Endothelial cell of umbilical vein (primary cell): ENCODE data around the gene PRKG1. TPM values are rescaled to one million over a fixed set of nuclear protein-coding genes. Genes with fewer than 3 reads are reported as not detected.

ENCODE experiments used
- BruUV-seq: library from RNA; stranded (reverse); fragments of 400-500 nt; replicated peaks from 2 replicates; lab custom pipeline; 2021; lab: Mats Ljungman, UMichigan
- CTCF ChIA-PET: fragments of 300-600, 350-600 bp; sonication (Branson Sonifier 250); formaldehyde crosslinking; loops from one replicate; lab custom pipeline; 2021; ENCODE audit warnings: antibody characterized with exemption, inconsistent platforms; lab: Charles Lee
- POLR2A ChIA-PET: fragments of 300-600, 350-600 bp; sonication (Branson Sonifier 250); formaldehyde crosslinking; loops from one replicate; lab custom pipeline; 2021; ENCODE audit warnings: antibody characterized with exemption, inconsistent platforms; lab: Charles Lee
- DNase-seq: peaks from one replicate; pipeline ENCODE4 v3.0.0-alpha.2; 2011; ENCODE audit warnings: low read depth, low spot score
- FAIRE-seq: peaks from 2 replicates; lab custom pipeline; 2011; peaks lifted over from hg19 to GRCh38; lab: Jason Lieb, UNC
- H2AFZ ChIP-seq: 2 replicates; pipeline ENCODE4 v1.6.0; 2012; ENCODE audit warnings: low read depth, low read length, control low read depth, inconsistent platforms
- H3K27ac ChIP-seq: 2 replicates; pipeline ENCODE4 v1.5.1; 2011; ENCODE audit warnings: low read depth, mild to moderate bottlenecking, control low read depth, low read length, moderate library complexity; ENCODE audit not compliant: insufficient read depth
- H3K27me3 ChIP-seq, 2 experiments: 2 replicates each; pipeline versions ENCODE4 v1.6.0 to v1.6.1; 2011; ENCODE audit warnings: low read length in 2 of 2, mixed read lengths in 1 of 2; ENCODE audit not compliant: control insufficient read depth in 2 of 2, insufficient read depth in 2 of 2
- H3K36me3 ChIP-seq, 2 experiments: 2 replicates in 1 of 2; 3 replicates in 1 of 2; pipeline ENCODE4 v1.5.1; 2011; ENCODE audit warnings: low read length in 2 of 2, mild to moderate bottlenecking in 1 of 2, moderate library complexity in 1 of 2; ENCODE audit not compliant: control insufficient read depth in 2 of 2, insufficient read depth in 2 of 2; ENCODE audit errors: extremely low read depth in 1 of 2
- H3K4me1 ChIP-seq: 3 replicates; pipeline ENCODE4 v1.5.1; 2011; ENCODE audit warnings: mild to moderate bottlenecking, low read length; ENCODE audit not compliant: control insufficient read depth, insufficient read depth; ENCODE audit errors: extremely low read depth
- H3K4me2 ChIP-seq: 2 replicates; pipeline ENCODE4 v1.6.1; 2011; ENCODE audit warnings: low read length, control low read depth, mixed read lengths; ENCODE audit not compliant: insufficient read depth
- H3K4me3 ChIP-seq, 3 experiments: fragments of 200-600 bp in 1 of 3; sonication (generic), shearing (Covaris generic) in 1 of 3; replicated peaks in 1 of 3; 2 replicates each; pipeline ENCODE4 v1.5.1; 2011 to 2016; ENCODE audit warnings: control low read depth in 3 of 3, low read length in 3 of 3, mild to moderate bottlenecking in 2 of 3, inconsistent platforms in 1 of 3, low read depth in 1 of 3, moderate library complexity in 1 of 3; ENCODE audit not compliant: insufficient read depth in 1 of 3
- H3K79me2 ChIP-seq: 2 replicates; pipeline ENCODE4 v1.6.0; 2012; ENCODE audit warnings: low read length, inconsistent platforms; ENCODE audit not compliant: control insufficient read depth, insufficient read depth
- H3K9ac ChIP-seq: replicated peaks from 2 replicates; pipeline ENCODE3; 2011; ENCODE audit warnings: low read length, control low read depth; ENCODE audit not compliant: insufficient read depth; ENCODE audit errors: extremely low read depth
- H3K9me1 ChIP-seq: replicated peaks from 3 replicates; pipeline ENCODE4 v1.6.0; 2011; ENCODE audit warnings: mild to moderate bottlenecking, low read length; ENCODE audit not compliant: control insufficient read depth, insufficient read depth; ENCODE audit errors: extremely low read depth
- H3K9me3 ChIP-seq: replicated peaks from 2 replicates; pipeline ENCODE4 v1.5.1; 2012; ENCODE audit warnings: low read length, inconsistent platforms; ENCODE audit not compliant: control insufficient read depth, insufficient read depth
- H4K20me1 ChIP-seq: replicated peaks from 2 replicates; pipeline ENCODE3; 2011; ENCODE audit warnings: mild to moderate bottlenecking, low read length; ENCODE audit not compliant: control insufficient read depth, insufficient read depth; ENCODE audit errors: extremely low read depth
- CTCF ChIP-seq, 2 donors: IDR thresholded peaks; 1 replicate in 1 of 2; 2 replicates in 1 of 2; pipeline ENCODE4 v1.5.1; 2011; ENCODE audit warnings: low read length in 2 of 2, mild to moderate bottlenecking in 2 of 2, moderate library complexity in 2 of 2, control low read depth in 1 of 2, inconsistent platforms in 1 of 2, low read depth in 1 of 2; ENCODE audit not compliant: insufficient read depth in 1 of 2; ENCODE audit errors: extremely low read depth in 1 of 2
- EZH2 ChIP-seq: IDR thresholded peaks from 2 replicates; pipeline ENCODE4 v1.6.1; 2012; ENCODE audit warnings: borderline replicate concordance, low read depth, mild to moderate bottlenecking, moderate library complexity, low read length, inconsistent platforms; ENCODE audit not compliant: severe bottlenecking
- JUN ChIP-seq: IDR thresholded peaks from 2 replicates; pipeline ENCODE4 v1.6.1; 2011; ENCODE audit warnings: borderline replicate concordance, low read depth; ENCODE audit not compliant: insufficient read length, insufficient read depth
- MAX ChIP-seq: IDR thresholded peaks from 2 replicates; pipeline ENCODE4 v1.6.1; 2011; ENCODE audit not compliant: insufficient read depth, insufficient read length
- MYC ChIP-seq: IDR thresholded peaks from one replicate; pipeline ENCODE4 v1.6.1; 2011; ENCODE audit warnings: mild to moderate bottlenecking, low read depth, low read length
- POLR2A ChIP-seq: IDR thresholded peaks from 2 replicates; pipeline ENCODE4 v1.6.1; 2012; ENCODE audit warnings: low read depth, mild to moderate bottlenecking, control low read depth, low read length
- dilution Hi-C: fragments of 300-500 bp; cut with MboI; formaldehyde crosslinking; loops from one replicate; pipeline ENCODE4 v1.15.0; 2019; ENCODE audit warnings: low sequenced_read_pairs; ENCODE audit not compliant: extremely low pct_ligation_motif_present
- intact Hi-C: fragments of 100-400 bp; cut with micrococcal nuclease; formaldehyde crosslinking; loops from one replicate; pipeline ENCODE4 v1.10.0; 2022
- polyA plus RNA-seq, 4 experiments: library from polyadenylated mRNA; depleted of rRNA in 3 of 4; stranded (reverse) in 3 of 4; unstranded in 1 of 4; fragments of >200 nt; gene quantifications; 2 replicates each; pipeline versions ENCODE4 v1.2.1 to v1.2.3, GENCODE V29; 2011 to 2012; ENCODE audit warnings: missing spikeins in 1 of 4
- total RNA-seq: library from RNA; stranded (reverse); gene quantifications from 2 replicates; pipeline ENCODE4 v1.2.3, GENCODE V29; 2021

PRKG1 gene
- total and polyA plus RNA-seq, 2 donors (not counting 3 experiments of a cell fraction or from before 2014, with no cell fraction given): 0.01 to 0.18 TPM

- DNase-seq (no peak), FAIRE-seq (no peak)
- H3K27ac ChIP-seq: no peak overlapping the region
- H3K9ac ChIP-seq: no peak overlapping the region
- dilution Hi-C loops: no loop called here
- TF ChIP-seq JUN (no peak), MAX (no peak), EZH2 (no peak), MYC (no peak), POLR2A (no peak)
- H3K9me3 ChIP-seq: no peaks in the 10 kb centered on the region
- no peaks in the 10 kb centered on the region for H3K9me1 ChIP-seq
- no peaks in the 10 kb centered on the region for H4K20me1 ChIP-seq
- intact Hi-C loops: no loop called here
- POLR2A ChIA-PET: no interaction called here
- no peak overlapping the region for H3K4me3 ChIP-seq
- no peaks in the 10 kb centered on the region for H3K4me1 ChIP-seq
- H3K4me2 ChIP-seq: no peak overlapping the region
- H3K79me2 ChIP-seq: no peaks in the 10 kb centered on the region
- H3K27me3 ChIP-seq: no peaks in the 10 kb centered on the region
- no peaks in the 10 kb centered on the region for H3K36me3 ChIP-seq
- H2AFZ ChIP-seq: no peak overlapping the region
- BruUV-seq: no TSS peak
- CTCF ChIA-PET: no interaction called here
These were observed 909.2 kb downstream of the PRKG1 start for GRCh38 chr10:51983481-51983880.

GRCh38 chr10:51985336-51985735 lies 911.0 kb downstream of the PRKG1 start:
- Histone ChIP-seq H4K20me1 (no peaks in the 10 kb centered on the region), H3K9me3 (no peaks in the 10 kb centered on the region), H3K4me3 (no peak overlapping the region), H2AFZ (no peak overlapping the region), H3K4me1 (no peaks in the 10 kb centered on the region), H3K9me1 (no peaks in the 10 kb centered on the region), H3K9ac (no peak overlapping the region), H3K36me3 (no peaks in the 10 kb centered on the region), H3K4me2 (no peak overlapping the region), H3K27me3 (no peaks in the 10 kb centered on the region), H3K27ac (no peak overlapping the region), H3K79me2 (no peaks in the 10 kb centered on the region)
- TF ChIP-seq CTCF (IDR thresholded peaks at IDR 0.05; ENCODE audit: extremely low read depth in 1 of 2, insufficient read depth in 1 of 2, low read depth in 1 of 2, low read length in 2 of 2) (no peak), MAX (no peak), EZH2 (no peak), JUN (no peak)
- POLR2A ChIA-PET: no interaction called here
- intact Hi-C loops (no loop called here), dilution Hi-C loops (no loop called here)
- CTCF ChIA-PET: interaction anchor here (0.9 kb wide), 1 partner anchor 18 kb away, joined by 3 read pairs; no protein-coding TSS in a partner anchor
- FAIRE-seq (no peak), DNase-seq (no peak)
- BruUV-seq: no TSS peak
